GM19372 (cell line): ENCODE data around the gene TRIM13.
"Not testable (repeated sequence)": the region's sequence is repeated elsewhere in the genome, so short reads cannot be mapped to it uniquely, and the experiment has no call there.

Source experiments
- ATAC-seq: cut with Tn5 transposase; IDR thresholded peaks from one replicate; pipeline ENCODE4 v1.9.1; 2021; ENCODE audit warnings: mild to moderate bottlenecking, low read depth, moderate library complexity; ENCODE audit not compliant: unreplicated experiment

TRIM13 gene, protein sequence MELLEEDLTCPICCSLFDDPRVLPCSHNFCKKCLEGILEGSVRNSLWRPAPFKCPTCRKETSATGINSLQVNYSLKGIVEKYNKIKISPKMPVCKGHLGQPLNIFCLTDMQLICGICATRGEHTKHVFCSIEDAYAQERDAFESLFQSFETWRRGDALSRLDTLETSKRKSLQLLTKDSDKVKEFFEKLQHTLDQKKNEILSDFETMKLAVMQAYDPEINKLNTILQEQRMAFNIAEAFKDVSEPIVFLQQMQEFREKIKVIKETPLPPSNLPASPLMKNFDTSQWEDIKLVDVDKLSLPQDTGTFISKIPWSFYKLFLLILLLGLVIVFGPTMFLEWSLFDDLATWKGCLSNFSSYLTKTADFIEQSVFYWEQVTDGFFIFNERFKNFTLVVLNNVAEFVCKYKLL

GRCh38 chr13:49996951-49997895 lies at the start of gene TRIM13:
Gene TRIM13 (plus strand): TSS chr13:49997042. CDS start chr13:50011941, 14,899 bp downstream.
- ATAC-seq = peak; percentile 65

GRCh38 chr13:49948777-49949270 lies 48.0 kb upstream of the TRIM13 start:
- not testable (repeated sequence) for ATAC-seq

DNA sequence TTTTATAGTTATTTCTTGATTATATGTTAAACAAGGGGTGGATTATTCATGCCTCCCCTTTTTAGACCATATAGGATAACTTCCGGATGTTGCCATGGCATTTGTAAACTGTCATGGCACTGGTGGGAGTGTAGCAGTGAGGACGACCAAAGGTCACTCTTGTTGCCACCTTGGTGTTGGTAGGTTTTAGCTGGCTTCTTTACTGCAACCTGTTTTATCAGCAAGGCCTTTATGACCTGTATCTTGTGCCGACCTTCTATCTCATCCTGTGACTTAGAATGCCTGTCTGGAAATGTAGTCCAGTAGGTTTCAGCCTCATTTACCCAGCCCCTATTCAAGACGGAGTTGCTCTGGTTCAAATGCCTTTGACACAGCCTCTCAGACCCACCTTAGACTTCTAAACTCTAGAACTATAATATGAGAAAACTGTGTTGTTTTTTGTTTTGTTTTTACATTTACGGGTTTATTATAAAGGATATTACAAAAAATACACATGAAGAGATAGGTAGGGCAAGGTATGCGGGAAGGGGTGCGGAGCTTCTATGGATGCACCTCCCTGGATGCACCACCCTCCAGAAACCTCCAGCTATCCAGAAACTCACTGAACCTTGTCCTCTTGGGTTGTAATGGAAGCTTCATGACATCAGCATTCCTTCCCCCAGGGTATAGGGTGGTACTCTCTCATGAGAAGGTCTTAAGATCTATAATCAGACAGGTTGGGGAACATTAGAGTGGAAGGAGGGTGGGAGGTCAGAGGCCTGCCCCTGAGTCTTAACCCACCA lies 44.9 kb upstream of the TRIM13 start:
- no peak for ATAC-seq

GRCh38 chr13:49953560-49953959 lies 43.3 kb upstream of the TRIM13 start:
- no peak for ATAC-seq

- no peak for ATAC-seq
These were observed 42.0 kb upstream of the TRIM13 start for GRCh38 chr13:49954674-49955455.

DNA sequence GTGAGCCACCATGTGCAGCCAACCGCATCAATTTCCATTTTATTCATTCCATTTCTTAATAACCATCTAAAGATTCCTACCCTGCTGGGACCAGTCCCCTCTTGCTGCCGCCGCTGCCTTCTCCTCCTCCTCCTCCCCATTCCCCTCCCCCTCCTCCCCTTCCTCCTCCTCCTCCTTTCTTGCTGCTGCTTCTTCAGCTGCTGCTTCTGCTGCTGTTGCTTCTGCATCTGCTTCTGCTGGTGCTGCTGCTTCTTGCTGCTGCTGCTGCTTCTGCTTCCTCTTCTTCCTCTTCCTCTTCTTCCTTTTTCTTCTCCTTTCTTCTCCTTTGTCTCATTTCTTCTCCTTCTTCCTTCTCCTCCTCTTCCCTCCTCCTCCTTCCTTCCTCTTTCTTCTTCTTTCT lies 40.7 kb upstream of the TRIM13 start:
- no peak for ATAC-seq

DNA sequence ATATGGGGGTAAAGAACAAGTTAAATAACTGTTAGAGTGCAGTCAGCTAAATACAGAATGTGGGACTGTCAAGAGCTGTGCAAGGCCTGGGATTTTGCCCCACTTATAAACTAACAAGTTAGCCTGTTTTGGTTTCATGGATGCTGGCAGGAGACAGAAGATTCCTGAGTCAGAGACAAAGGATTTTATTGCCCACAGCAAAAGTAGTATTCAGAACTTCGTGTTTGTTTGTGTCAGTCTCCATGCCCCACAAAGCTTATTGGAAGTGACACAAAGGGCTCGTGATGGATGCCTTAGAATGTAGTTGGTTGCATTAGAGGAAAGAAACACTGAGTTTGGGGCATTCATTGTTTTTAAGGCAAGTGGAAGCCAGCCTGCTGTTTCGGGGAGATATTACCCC lies 38.5 kb upstream of the TRIM13 start:
- ATAC-seq = no peak

GRCh38 chr13:49967456-49967855 lies 29.4 kb upstream of the TRIM13 start:
- no peak for ATAC-seq

DNA sequence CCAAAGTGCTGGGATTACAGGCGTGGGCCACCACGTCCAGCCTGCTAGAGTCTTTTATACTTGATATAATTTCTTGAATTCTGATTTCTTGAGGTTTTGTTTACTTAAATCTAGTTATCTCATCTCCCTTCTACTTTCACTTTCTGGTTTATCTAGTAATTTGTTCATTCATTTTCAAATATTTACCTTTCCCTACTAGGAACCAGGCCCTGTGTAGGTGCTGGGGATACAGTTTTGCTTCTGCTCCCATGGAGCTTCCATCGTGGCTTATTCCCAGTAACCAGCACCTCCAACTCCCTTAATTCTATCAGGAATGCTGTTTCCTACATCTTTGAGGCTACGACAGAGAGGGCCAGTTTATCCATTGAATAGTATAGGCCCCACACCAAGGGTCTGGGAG lies 24.1 kb upstream of the TRIM13 start:
- ATAC-seq = no peak

- ATAC-seq = no peak
These were observed 21.0 kb upstream of the TRIM13 start for GRCh38 chr13:49975826-49976225.

DNA sequence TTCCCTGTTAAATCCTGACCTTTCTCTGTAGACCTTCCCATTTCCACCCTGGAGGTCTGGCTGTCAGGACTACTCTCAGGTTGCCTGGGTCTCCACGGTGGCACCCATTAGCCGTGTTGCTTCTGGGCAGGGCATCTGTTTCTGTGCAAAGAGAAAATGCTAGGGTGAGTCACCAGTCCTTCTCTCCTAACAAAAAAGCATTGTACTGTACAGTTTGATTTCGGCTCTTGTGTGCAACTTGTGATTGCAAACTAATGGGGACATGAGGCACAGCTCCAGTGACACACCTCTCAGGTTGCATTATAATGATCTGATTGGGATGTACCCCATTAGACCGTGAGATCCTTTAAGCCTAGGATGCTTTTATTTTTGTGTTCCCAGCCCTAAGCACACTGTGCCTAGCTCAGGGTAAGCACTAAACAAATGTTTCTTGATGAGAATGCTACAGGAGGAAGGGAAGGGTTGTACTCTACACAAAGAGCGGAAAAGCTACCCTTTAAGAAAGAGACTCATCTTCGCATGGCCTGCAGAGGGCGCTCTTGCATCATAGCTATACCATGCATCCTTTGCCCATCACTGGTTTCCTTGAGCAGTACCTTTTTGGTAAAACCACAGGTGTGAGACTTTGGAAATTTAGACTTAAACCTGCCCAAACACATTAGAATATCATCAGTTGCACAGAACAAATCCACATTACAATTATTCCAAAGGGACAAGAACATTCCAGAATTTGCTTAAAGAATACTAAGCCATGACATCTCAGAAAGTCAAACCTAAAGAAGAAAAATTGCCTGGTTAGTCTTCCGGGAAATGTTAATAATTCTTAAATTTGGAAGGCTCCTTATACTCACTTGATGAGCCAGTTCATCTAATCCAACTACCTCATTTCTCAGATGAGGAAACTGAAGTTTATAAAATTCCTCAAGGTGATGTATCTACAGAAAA lies 20.3 kb upstream of the TRIM13 start:
- no peak for ATAC-seq

DNA sequence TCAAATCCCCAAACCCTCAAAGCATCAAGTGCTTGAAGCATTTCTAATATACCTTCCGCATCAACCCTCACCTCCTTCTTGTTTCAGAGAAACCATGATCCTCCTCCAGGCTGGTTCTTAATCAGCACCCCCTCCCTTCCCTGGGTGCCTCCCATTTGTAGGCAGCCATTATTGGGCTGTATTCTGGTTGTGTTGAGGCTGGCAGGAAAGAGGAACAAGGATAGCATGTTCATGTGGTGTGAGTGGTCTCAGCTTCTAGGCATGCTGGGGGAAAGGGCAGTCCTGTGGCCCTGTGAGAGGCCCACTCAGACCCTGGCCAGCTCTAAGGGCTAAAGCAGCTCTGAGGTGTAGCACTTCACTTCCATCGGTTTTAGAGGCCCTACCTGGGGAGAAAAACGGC lies 18.9 kb upstream of the TRIM13 start:
- ATAC-seq = no peak

DNA sequence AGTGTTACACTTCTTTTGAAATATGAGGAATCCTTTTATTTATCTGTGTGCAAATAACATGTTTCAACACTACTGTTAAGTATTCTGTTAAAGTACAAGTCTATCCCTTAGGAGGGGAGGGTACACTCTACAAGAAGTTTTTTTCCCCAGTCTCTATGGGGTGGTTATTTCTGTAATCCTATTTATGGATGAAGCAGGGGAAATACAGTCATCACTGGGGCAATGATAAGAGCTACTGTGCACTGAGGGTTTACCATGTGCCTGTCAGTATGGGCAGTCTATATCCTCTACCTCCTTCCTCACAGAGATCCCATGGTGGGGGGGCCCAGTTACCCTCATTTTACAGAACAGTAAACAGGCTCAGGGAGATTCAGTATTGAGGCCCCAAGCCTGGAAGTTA lies 16.6 kb upstream of the TRIM13 start:
- no peak for ATAC-seq

GRCh38 chr13:49985129-49985528 lies 11.7 kb upstream of the TRIM13 start:
- ATAC-seq = no peak

- ATAC-seq = no peak
These were observed 10.4 kb upstream of the TRIM13 start for GRCh38 chr13:49986471-49986870.

- ATAC-seq = not testable (repeated sequence)
These were observed 6.2 kb upstream of the TRIM13 start for GRCh38 chr13:49990612-49991011.

DNA sequence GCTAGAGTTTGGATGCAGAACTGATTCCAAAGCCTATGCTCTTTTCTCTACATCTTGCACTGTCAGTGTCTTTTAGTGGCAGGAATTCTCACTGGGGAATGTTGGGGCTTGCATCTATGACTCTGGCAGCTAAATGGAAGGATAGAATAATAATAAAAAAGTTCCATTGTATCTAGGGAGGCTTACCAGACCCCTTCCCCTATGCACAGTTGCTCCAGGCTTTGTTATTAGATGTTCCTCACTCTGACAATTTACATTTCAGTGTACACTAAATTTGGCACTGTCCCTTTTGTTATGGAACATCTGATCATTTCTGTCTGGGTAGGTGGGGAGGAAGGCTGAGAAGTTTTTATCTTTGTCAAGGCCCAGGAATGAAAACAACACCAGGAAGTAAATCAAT lies 3.7 kb upstream of the TRIM13 start:
- ATAC-seq = no peak

DNA sequence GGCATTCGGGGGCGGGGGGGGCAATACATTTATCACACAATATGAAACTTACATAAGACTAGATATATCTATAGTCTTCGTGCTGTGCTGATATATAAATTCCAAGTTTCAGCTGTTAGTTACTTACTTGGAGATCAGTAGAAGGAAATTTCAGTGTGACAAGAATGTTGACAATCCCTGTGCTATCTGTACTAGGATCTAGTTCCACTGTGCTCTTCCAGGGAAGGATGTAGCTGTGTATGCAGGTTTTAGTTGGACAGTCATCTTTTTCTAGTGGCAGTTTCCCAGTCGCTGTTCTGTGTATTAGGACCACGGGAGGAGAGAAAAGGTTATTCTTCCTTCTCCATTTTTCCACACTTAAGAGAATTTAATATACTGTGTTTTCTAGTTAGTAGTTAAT lies 3.2 kb upstream of the TRIM13 start:
- ATAC-seq = no peak
